Neuron (in vitro differentiated cells): ENCODE measurements around the gene LRRC73.

Experiments used
- H2AFZ ChIP-seq: one replicate; pipeline ENCODE4 v1.6.1; 2013; ENCODE audit warnings: low read depth, mild to moderate bottlenecking, inconsistent platforms, low read length, moderate library complexity
- H3K27me3 ChIP-seq: one replicate; pipeline ENCODE4 v1.6.1; 2013; ENCODE audit warnings: low read length; ENCODE audit not compliant: insufficient read depth
- H3K36me3 ChIP-seq: one replicate; pipeline ENCODE4 v1.6.1; 2013; ENCODE audit warnings: low read length; ENCODE audit not compliant: insufficient read depth
- H3K4me1 ChIP-seq: one replicate; pipeline ENCODE4 v1.6.1; 2013; ENCODE audit warnings: low read length; ENCODE audit not compliant: insufficient read depth
- H3K4me3 ChIP-seq: 2 replicates; pipeline ENCODE4 v1.5.1; 2013; ENCODE audit warnings: mild to moderate bottlenecking, low read length, moderate library complexity
- H3K9me3 ChIP-seq: one replicate; pipeline ENCODE4 v1.6.1; 2013; ENCODE audit warnings: low read length

Gene LRRC73

DNA sequence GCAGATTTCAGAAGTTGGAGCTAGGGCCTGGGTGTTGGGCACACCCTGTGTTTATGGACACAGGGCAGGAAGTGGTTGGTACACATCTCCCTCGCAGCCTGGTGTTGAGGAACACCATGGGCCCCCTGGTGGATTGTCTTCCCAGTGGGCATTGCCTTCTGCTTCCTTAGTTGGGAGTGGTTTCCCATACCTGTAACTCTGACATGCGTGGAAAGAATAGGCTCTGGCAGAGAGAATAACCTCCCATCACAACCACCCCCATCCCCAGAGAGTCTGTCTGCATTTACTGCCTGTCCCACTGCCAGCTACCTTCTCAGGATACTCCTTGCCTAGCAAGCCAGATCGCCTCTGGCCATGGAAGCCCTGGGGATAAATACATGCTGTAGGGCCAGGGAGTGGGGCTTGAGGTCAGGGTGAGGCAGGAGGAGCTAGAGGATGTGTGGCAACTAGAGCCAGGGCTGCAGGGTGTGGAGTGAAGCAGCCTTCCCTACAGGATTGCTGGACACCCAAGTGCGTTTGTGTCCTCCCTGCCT, 14.7 kb downstream of the LRRC73 start:
- Histone ChIP-seq H3K36me3 (peaks cover 29% of the 10 kb centered on the region), H3K9me3 (no peaks in the 10 kb centered on the region), H3K4me1 (no peaks in the 10 kb centered on the region), H3K4me3 (no peak overlapping the region), H3K27me3 (no peaks in the 10 kb centered on the region), H2AFZ (no peak overlapping the region)

GRCh38 chr6:43494766-43495165, 15.4 kb downstream of the LRRC73 start:
- Histone ChIP-seq H3K4me1 (no peaks in the 10 kb centered on the region), H3K27me3 (no peaks in the 10 kb centered on the region), H3K4me3 (no peak overlapping the region), H2AFZ (no peak overlapping the region), H3K36me3 (peaks cover 23% of the 10 kb centered on the region), H3K9me3 (no peaks in the 10 kb centered on the region)

DNA sequence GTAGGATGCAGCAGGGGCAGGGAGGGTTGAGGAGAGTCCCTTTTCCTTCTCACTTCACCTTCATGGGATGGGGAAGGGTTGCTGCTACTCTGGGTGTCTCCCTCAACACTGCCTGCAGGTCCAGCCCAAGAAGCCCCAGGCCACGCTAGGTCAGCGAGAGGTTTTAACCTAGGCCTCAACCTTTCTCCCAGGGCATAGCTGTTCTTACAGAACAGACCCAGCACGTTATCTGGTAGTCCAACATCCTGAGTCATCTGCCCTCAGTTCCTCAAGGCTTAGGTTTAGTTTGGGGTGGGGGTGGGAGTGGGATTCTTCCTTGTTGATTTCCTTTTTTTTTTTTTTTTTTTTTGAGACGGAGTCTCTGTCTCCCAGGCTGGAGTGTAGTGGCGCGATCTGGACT, 15.8 kb downstream of the LRRC73 start:
- Histone ChIP-seq H3K4me3 (no peak overlapping the region), H3K36me3 (peaks cover 19% of the 10 kb centered on the region), H3K9me3 (no peaks in the 10 kb centered on the region), H3K4me1 (no peaks in the 10 kb centered on the region), H2AFZ (no peak overlapping the region), H3K27me3 (no peaks in the 10 kb centered on the region)

DNA sequence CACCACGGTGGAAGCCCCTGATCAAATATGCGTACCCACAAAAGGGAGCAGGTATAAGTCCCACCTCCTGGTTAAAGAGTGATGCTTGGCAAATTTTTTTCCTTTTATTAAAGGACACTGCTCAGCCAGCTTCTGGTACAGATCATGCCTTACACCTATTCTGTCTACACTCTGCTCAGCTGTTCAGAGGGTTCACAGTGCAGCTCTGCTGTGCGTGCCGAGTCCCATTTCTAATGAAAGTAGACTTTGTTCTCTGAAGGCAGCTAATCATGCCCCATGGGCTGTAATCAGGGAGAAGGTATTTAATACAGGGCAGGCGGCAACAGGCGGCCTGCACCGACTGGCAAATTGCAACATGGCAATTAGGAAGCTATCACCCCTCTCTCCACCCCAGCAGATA, 16.3 kb downstream of the LRRC73 start:
- peaks cover 14% of the 10 kb centered on the region for H3K36me3 ChIP-seq
- no peaks in the 10 kb centered on the region for H3K4me1 ChIP-seq
- H3K4me3 ChIP-seq: no peak overlapping the region
- no peak overlapping the region for H2AFZ ChIP-seq
- no peaks in the 10 kb centered on the region for H3K9me3 ChIP-seq
- no peaks in the 10 kb centered on the region for H3K27me3 ChIP-seq

GRCh38 chr6:43493230-43493629, 16.9 kb downstream of the LRRC73 start:
- no peaks in the 10 kb centered on the region for H3K9me3 ChIP-seq
- H3K36me3 ChIP-seq: peaks cover 10% of the 10 kb centered on the region
- H3K4me1 ChIP-seq: no peaks in the 10 kb centered on the region
- H3K4me3 ChIP-seq: no peak overlapping the region
- H2AFZ ChIP-seq: no peak overlapping the region
- H3K27me3 ChIP-seq: no peaks in the 10 kb centered on the region

- Histone ChIP-seq H3K4me3 (no peak overlapping the region), H2AFZ (no peak overlapping the region), H3K9me3 (no peaks in the 10 kb centered on the region), H3K4me1 (no peaks in the 10 kb centered on the region), H3K27me3 (no peaks in the 10 kb centered on the region), H3K36me3 (peaks cover 4% of the 10 kb centered on the region)
Measured at GRCh38 chr6:43492673-43493072, 17.5 kb downstream of the LRRC73 start.

DNA sequence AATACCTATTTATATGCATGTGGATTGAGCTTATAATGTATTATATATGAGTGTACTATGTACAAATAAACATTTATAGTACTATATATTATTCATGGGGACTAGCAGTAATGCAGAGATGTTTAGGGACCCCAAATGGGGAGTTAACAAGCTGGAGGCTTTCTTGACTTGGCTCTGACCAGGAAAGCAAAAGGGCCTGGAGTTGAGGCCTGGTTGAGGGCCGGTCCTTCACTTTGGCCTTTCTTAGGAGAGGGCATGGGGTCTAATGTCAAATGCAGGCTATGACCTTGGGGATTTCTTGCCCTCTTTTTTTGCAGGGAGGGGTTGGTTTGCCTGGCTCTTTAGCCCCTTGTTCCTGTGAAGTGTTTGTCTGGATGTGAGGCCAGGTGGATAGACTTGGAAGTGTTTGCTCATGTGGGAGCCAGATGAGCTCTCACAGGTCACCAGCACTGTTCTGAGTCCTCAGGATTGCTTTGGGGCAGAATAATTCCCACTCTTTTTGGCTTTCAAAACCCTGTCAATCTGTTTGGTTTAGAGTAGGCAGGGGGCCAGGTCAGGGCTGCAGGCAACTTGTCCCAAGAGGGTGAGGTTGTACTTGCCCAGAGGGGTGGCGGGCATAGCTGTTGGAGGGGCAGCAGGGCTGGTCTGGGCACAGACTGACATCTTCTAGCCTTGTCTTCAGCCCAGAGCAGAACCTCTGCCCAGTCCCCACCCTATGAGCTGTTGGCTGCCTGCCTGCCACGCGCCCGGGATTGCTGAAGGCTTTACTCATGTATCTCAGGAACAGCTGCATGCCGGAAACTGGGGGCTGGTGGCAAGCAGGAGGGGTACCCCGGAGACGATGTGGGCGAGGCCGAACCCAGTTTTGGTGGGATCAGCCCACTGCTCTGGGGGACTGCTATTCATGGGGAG, 18.1 kb downstream of the LRRC73 start:
- peaks cover 2% of the 10 kb centered on the region for H3K36me3 ChIP-seq
- no peaks in the 10 kb centered on the region for H3K9me3 ChIP-seq
- H2AFZ ChIP-seq: no peak overlapping the region
- H3K27me3 ChIP-seq: no peaks in the 10 kb centered on the region
- H3K4me1 ChIP-seq: no peaks in the 10 kb centered on the region
- no peak overlapping the region for H3K4me3 ChIP-seq

- H3K4me3 ChIP-seq: no peak overlapping the region
- peaks cover 6% of the 10 kb centered on the region for H3K36me3 ChIP-seq
- no peaks in the 10 kb centered on the region for H3K4me1 ChIP-seq
- no peaks in the 10 kb centered on the region for H3K9me3 ChIP-seq
- H2AFZ ChIP-seq: no peak overlapping the region
- no peaks in the 10 kb centered on the region for H3K27me3 ChIP-seq
Measured at GRCh38 chr6:43490523-43490939, 19.6 kb downstream of the LRRC73 start.

GRCh38 chr6:43489277-43490072, 20.7 kb downstream of the LRRC73 start:
- Histone ChIP-seq H3K4me1 (no peaks in the 10 kb centered on the region), H3K4me3 (no peak overlapping the region), H3K36me3 (peaks cover 6% of the 10 kb centered on the region), H3K27me3 (no peaks in the 10 kb centered on the region), H2AFZ (no peak overlapping the region), H3K9me3 (no peaks in the 10 kb centered on the region)

DNA sequence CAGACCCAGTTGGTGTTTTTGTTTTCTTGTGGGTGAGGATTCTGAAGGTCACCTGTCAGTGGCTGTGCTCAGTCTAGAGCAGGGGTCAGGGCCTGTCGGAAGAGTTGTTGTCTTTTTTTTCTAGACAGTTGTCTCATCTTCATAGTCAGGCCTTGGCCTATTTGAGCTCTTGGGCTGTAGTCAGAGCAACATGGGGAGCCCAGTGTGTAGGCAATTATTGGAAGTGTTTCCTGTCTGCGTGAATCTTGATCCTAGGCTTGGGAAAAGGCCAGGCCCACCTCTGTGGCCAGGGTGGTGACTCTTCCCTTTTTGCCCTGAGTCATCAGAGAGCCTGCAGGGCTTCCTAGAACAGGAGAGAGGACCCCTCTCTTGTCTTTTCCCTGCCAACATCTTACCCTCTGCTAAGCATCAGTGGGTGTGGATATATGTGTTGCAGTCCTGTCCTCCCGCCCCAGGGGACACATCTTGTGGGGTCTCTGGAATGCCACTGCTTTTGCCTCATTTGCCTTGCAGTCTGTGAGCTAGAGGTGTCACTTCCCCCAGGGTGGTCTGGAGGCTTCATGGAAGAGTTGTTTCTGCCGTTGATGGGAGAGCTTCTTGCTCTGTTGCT, 21.4 kb downstream of the LRRC73 start:
- no peaks in the 10 kb centered on the region for H3K9me3 ChIP-seq
- no peak overlapping the region for H2AFZ ChIP-seq
- no peaks in the 10 kb centered on the region for H3K4me1 ChIP-seq
- no peaks in the 10 kb centered on the region for H3K27me3 ChIP-seq
- no peak overlapping the region for H3K4me3 ChIP-seq
- peaks cover 6% of the 10 kb centered on the region for H3K36me3 ChIP-seq

DNA sequence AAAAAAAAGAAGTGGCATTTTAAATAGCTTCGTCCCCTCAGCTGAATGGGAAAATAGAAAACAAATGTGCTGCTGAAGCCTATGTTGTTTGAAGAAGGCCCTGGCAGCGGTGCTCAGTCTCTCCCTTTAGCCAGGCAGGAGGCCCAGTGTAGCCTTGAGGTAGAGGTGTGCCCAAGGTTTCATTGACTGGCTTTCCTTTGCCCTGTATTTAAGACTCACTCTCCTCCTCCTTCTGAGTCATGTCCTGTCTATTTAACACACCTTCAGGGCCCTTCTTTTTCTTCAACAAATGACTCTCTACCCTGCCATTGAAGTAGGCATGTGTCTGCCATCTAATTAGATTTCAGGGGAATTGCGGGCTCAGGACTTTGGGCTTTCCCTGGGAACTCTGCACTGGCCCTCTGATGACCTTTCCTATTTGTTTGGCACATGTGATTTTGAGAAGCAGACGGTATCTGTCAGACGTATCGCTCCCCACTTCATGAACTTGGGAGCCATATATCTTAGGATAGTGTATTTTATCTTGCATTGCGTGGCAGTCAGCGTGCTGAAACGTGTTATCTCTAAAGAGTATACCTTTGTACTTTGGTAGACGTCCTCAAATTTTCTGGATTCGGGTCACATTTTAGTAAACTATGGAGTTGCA, 28.4 kb downstream of the LRRC73 start:
- H3K4me1 ChIP-seq: peaks cover 20% of the 10 kb centered on the region
- H2AFZ ChIP-seq: no peak overlapping the region
- H3K4me3 ChIP-seq: no peak overlapping the region
- H3K27me3 ChIP-seq: no peaks in the 10 kb centered on the region
- H3K36me3 ChIP-seq: peaks cover 3% of the 10 kb centered on the region
- no peaks in the 10 kb centered on the region for H3K9me3 ChIP-seq

- no peak overlapping the region for H2AFZ ChIP-seq
- no peaks in the 10 kb centered on the region for H3K27me3 ChIP-seq
- no peak overlapping the region for H3K4me3 ChIP-seq
- H3K4me1 ChIP-seq: peaks cover 20% of the 10 kb centered on the region
- no peaks in the 10 kb centered on the region for H3K9me3 ChIP-seq
- no peaks in the 10 kb centered on the region for H3K36me3 ChIP-seq
Measured at GRCh38 chr6:43481075-43481474, 29.1 kb downstream of the LRRC73 start.
